Common myeloid progenitor, CD34-positive (primary cell): ENCODE data around the gene PTPRZ1.

Experiments used
- CTCF ChIA-PET: fragments of 350-600 bp; sonication (Branson Sonifier 250); formaldehyde crosslinking; loops from one replicate; lab custom pipeline; 2021; ENCODE audit warnings: antibody characterized with exemption; lab: Charles Lee
- POLR2A ChIA-PET: fragments of 350-600 bp; sonication (Branson Sonifier 250); formaldehyde crosslinking; loops from one replicate; lab custom pipeline; 2021; ENCODE audit warnings: antibody characterized with exemption; lab: Charles Lee
- DNase-seq, 3 donors: peaks; one replicate each; pipeline versions ENCODE4 v3.0.0 to v3.0.0-alpha.2; 2013
- H3K27ac ChIP-seq, 2 experiments: 1 replicate in 1 of 2; 2 replicates in 1 of 2; pipeline ENCODE4 v1.7.0; 2013; ENCODE audit warnings: inconsistent platforms in 2 of 2, low read length in 2 of 2, mild to moderate bottlenecking in 2 of 2, low read depth in 1 of 2, moderate library complexity in 1 of 2; ENCODE audit not compliant: severe bottlenecking in 2 of 2, insufficient read depth in 1 of 2, poor library complexity in 1 of 2
- H3K27me3 ChIP-seq, 5 experiments: replicated peaks in 2 of 5; 1 replicate in 3 of 5; 2 replicates in 2 of 5; pipeline versions ENCODE4 v1.6.1 to v1.7.0; 2013; ENCODE audit warnings: low read length in 4 of 5, mild to moderate bottlenecking in 2 of 5, moderate library complexity in 2 of 5, inconsistent platforms in 1 of 5; ENCODE audit not compliant: insufficient read depth in 5 of 5, control insufficient read depth in 4 of 5
- H3K36me3 ChIP-seq, 4 experiments: 1 replicate in 2 of 4; 2 replicates in 2 of 4; pipeline versions ENCODE4 v1.6.1 to v1.7.0; 2013; ENCODE audit warnings: low read length in 3 of 4, control low read depth in 1 of 4, mild to moderate bottlenecking in 1 of 4; ENCODE audit not compliant: control insufficient read depth in 4 of 4, insufficient read depth in 4 of 4
- H3K4me1 ChIP-seq, 4 experiments: 1 replicate in 3 of 4; 2 replicates in 1 of 4; pipeline versions ENCODE4 v1.6.1 to v1.7.1; 2013; ENCODE audit warnings: low read length in 3 of 4, mild to moderate bottlenecking in 3 of 4, control low read depth in 1 of 4, inconsistent platforms in 1 of 4, moderate library complexity in 1 of 4; ENCODE audit not compliant: control insufficient read depth in 4 of 4, insufficient read depth in 4 of 4; ENCODE audit errors: control extremely low read depth in 1 of 4
- H3K4me3 ChIP-seq, 7 experiments: 1 replicate in 4 of 7; 2 replicates in 3 of 7; pipeline versions ENCODE4 v1.5.1 to v1.7.0; 2013; ENCODE audit warnings: mild to moderate bottlenecking in 7 of 7, low read length in 6 of 7, moderate library complexity in 6 of 7, inconsistent platforms in 2 of 7, low read depth in 2 of 7, control low read depth in 1 of 7; ENCODE audit not compliant: insufficient read depth in 4 of 7, control insufficient read depth in 1 of 7; ENCODE audit errors: extremely low read depth in 1 of 7
- H3K9me3 ChIP-seq, 5 experiments: 1 replicate in 4 of 5; 2 replicates in 1 of 5; pipeline versions ENCODE4 v1.6.1 to v1.7.1; 2013; ENCODE audit warnings: low read length in 4 of 5, mild to moderate bottlenecking in 2 of 5, inconsistent platforms in 1 of 5, low read depth in 1 of 5, moderate library complexity in 1 of 5; ENCODE audit not compliant: control insufficient read depth in 4 of 5, insufficient read depth in 2 of 5; ENCODE audit errors: control extremely low read depth in 1 of 5
- WGBS: methylation state at CpG from one replicate; pipeline ENCODE4 v1.1.5; 2013; ENCODE audit not compliant: insufficient coverage; 5-methylcytosine and 5-hydroxymethylcytosine counted together

The PTPRZ1 gene

DNA sequence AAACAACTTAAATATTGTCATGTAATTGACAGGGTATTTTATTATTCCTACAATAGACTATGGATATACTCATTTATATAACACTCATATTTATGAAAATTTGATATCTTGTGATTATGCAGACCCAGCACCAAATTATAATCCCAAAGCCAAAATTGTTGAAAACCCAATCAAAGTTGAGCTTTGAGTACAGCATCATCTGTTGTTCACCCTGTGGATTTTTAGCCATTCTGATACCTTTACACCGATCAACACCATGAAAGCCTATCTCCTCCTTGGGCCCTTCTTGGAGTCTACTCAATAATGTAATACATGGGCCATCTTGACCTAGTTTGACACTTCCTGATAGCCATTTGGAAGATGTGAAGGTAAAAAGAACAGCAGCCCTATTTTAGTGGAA, 221.6 kb downstream of the PTPRZ1 start:
- Histone ChIP-seq H3K4me3 (no peak overlapping the region), H3K4me1 (peaks cover 0 to 2% (median 0%) of the 10 kb centered on the region in 4 experiments), H3K9me3 (no peaks in the 10 kb centered on the region), H3K36me3 (peaks cover 0 to 3% (median under 1%) of the 10 kb centered on the region in 4 experiments), H3K27me3 (no peaks in the 10 kb centered on the region), H3K27ac (no peak overlapping the region)
- no peak for DNase-seq
- POLR2A ChIA-PET, result no interaction called here
- WGBS, result 100% methylated on average over 1 of the region's 1 CpG
- CTCF ChIA-PET, result interaction anchor here (1.0 to 1.1 kb wide), 2 partner anchors 11 to 12 kb away, joined by 3 read pairs; no protein-coding TSS in a partner anchor

DNA sequence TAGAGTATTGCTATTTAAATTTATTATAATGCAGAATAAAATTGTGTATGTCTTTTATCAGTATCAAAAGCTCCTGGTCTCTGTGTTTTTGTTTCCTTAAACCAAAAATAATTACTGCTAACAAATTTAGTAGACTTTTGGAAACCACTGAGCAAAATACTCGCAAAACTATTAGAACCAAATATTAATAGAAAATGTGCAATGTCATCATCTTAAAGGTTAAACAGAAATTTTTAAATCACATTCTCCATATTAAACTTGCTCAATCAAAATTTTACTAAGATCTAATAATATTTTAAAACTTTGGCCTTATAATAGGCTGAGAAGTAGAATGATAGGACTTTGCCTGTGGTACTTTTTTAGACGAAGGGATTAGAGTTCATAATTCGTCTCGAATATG, 222.7 kb downstream of the PTPRZ1 start:
- WGBS, result no CpG with 5 or more reads among the region's 4 CpGs
- CTCF ChIA-PET, result no interaction called here

DNA sequence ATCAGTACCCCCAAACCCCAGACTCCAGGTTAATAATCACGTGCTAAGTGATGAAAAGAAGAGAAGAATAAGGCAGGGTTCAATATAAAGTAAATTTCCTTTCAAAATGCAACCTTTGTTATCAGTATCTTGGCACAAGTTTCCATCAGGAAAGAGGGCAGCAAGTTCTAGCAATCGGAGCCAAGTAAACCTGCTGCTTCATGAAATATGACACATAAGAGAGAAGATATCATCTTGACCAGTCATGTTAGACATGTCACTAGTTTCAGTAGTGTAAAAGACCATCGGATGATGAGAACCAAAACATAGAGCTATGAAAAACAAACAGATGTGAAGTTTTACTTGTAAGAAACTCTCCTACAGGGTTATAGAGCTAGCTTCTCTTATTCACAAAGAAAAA, 227.1 kb downstream of the PTPRZ1 start:
- ChIA-PET POLR2A (no interaction called here), CTCF (no interaction called here)
- WGBS, result no CpG with 5 or more reads among the region's 3 CpGs
- no peak overlapping the region for H3K27ac ChIP-seq
- no peaks in the 10 kb centered on the region for H3K4me1 ChIP-seq
- H3K9me3 ChIP-seq, result peaks cover 0 to 23% (median 3%) of the 10 kb centered on the region in 5 experiments
- no peaks in the 10 kb centered on the region for H3K27me3 ChIP-seq
- H3K36me3 ChIP-seq, result peaks cover 0 to 21% (median 4%) of the 10 kb centered on the region in 4 experiments
- DNase-seq, result no peak
- H3K4me3 ChIP-seq, result no peak overlapping the region

More for the DNA sequence above, 222.7 kb downstream of the PTPRZ1 start:
- Histone ChIP-seq H3K4me1 (no peaks in the 10 kb centered on the region), H3K9me3 (no peaks in the 10 kb centered on the region), H3K36me3 (peaks cover 0 to 6% (median 1%) of the 10 kb centered on the region in 4 experiments), H3K4me3 (no peak overlapping the region), H3K27ac (no peak overlapping the region), H3K27me3 (no peaks in the 10 kb centered on the region)
- POLR2A ChIA-PET, result no interaction called here
- DNase-seq, result no peak

DNA sequence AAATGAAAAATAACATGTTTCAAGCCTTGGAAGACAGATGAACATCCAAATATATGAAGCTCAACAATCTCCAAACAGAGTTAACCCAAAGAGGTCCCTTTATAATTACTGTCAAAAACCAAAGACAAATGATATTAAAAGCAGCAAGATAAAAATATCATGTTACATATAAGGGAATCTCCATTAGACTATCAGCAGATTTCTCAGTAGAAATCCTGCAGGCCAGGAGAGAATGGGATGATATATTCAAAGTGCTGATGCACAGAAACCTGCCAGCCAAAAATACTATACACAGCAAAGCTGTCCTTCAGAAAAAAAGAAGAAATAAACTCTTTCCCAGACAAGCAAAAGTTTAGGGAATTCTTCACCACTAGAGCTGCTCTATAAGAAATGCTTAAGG, 230.1 kb downstream of the PTPRZ1 start:
- Histone ChIP-seq H3K4me1 (no peaks in the 10 kb centered on the region), H3K9me3 (peaks cover 3 to 35% (median 3%) of the 10 kb centered on the region in 5 experiments), H3K27me3 (no peaks in the 10 kb centered on the region), H3K4me3 (no peak overlapping the region), H3K27ac (no peak overlapping the region), H3K36me3 (peaks cover 0 to 28% (median 5%) of the 10 kb centered on the region in 4 experiments)
- DNase-seq, result no peak
- POLR2A ChIA-PET, result no interaction called here
- CTCF ChIA-PET, result interaction anchor here (0.6 kb wide), 1 partner anchor 625 kb away, joined by 4 read pairs; no protein-coding TSS in a partner anchor
